Measurements from ENCODE around the gene ULK3. TPM values are rescaled to one million over a fixed set of nuclear protein-coding genes. Genes with fewer than 3 reads are reported as not detected.
A peak's percentile ranks its signal among the peaks of the same experiment; 100 is the strongest.
"Not testable (repeated sequence)": the region's sequence is repeated elsewhere in the genome, so short reads cannot be mapped to it uniquely, and the experiment has no call there.

Gene ULK3, protein sequence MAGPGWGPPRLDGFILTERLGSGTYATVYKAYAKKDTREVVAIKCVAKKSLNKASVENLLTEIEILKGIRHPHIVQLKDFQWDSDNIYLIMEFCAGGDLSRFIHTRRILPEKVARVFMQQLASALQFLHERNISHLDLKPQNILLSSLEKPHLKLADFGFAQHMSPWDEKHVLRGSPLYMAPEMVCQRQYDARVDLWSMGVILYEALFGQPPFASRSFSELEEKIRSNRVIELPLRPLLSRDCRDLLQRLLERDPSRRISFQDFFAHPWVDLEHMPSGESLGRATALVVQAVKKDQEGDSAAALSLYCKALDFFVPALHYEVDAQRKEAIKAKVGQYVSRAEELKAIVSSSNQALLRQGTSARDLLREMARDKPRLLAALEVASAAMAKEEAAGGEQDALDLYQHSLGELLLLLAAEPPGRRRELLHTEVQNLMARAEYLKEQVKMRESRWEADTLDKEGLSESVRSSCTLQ
- 10 to 100 TPM; 41.1 to 49.9 TPM for total RNA-seq

DNA sequence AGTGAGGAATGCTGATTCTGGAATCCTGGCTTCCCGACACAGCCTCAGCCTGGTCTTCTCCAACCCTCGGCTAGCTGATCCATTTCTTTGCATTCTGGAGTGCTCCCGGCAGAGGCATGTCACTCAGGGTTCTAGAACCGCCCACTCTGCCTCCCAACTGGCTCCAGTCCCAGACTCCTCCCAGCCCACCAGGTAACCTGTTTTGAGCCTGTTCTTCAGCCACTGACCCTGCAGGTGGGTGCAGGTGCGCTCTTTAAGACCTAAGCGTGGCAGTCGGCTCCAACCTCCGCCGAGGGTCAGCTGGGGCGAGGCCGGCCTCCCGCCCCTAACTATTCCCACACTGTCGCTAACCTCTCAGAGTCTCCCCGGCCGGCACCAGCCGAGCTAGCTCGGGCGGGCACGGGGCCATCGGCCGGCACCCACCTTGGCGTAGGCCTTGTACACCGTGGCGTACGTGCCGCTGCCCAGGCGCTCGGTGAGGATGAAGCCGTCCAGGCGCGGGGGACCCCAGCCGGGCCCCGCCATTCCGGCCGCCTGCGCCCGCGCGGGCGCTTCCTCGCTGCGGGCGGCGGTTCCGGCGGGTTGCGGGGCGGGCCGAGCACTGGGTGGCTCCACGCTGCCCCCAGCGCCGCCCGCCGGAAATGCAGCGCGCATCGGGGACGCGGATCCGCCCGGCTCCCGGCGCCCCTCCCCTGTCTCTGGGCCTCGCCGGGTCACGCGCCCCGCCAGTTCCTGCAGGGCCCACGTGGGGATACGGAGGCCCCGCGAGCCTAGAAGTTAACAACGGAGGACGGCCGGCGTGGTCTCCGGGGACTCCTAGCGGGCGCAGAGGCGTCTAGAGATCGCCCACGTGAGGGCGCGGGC lies at the start of gene ULK3:
Gene ULK3 (minus strand): TSS at position 576 of the 864 bp plus-strand sequence. CDS start 51 bp downstream, at position 525.
- no peaks in the 10 kb centered on the region for H3K27me3 Mint-ChIP-seq
- H3K36me3 Mint-ChIP-seq = peaks cover 16% of the 10 kb centered on the region
- H3K4me1 Mint-ChIP-seq = peaks cover 41% of the 10 kb centered on the region
- peak; percentile 97 for DNase-seq
- no peaks in the 10 kb centered on the region for H3K9me3 Mint-ChIP-seq
- peak within 1 kb of the TSS; percentile 91 for H3K4me3 Mint-ChIP-seq
- H3K27ac Mint-ChIP-seq = peak within 1 kb of the TSS; percentile 89

GRCh38 chr15:74892313-74892712 lies 49.4 kb upstream of the ULK3 start:
- Mint-ChIP-seq H3K36me3 (peaks cover 31% of the 10 kb centered on the region), H3K27me3 (no peaks in the 10 kb centered on the region), H3K4me3 (no peak overlapping the region), H3K9me3 (no peaks in the 10 kb centered on the region), H3K27ac (no peak overlapping the region), H3K4me1 (peaks cover 36% of the 10 kb centered on the region)
- DNase-seq = no peak

GRCh38 chr15:74891469-74891868 lies 48.5 kb upstream of the ULK3 start:
- no peak for DNase-seq
- H3K27ac Mint-ChIP-seq = no peak overlapping the region
- H3K4me3 Mint-ChIP-seq = peak overlapping the region; percentile 93
- peaks cover 38% of the 10 kb centered on the region for H3K4me1 Mint-ChIP-seq
- peaks cover 31% of the 10 kb centered on the region for H3K36me3 Mint-ChIP-seq
- no peaks in the 10 kb centered on the region for H3K27me3 Mint-ChIP-seq
- H3K9me3 Mint-ChIP-seq = no peaks in the 10 kb centered on the region

DNA sequence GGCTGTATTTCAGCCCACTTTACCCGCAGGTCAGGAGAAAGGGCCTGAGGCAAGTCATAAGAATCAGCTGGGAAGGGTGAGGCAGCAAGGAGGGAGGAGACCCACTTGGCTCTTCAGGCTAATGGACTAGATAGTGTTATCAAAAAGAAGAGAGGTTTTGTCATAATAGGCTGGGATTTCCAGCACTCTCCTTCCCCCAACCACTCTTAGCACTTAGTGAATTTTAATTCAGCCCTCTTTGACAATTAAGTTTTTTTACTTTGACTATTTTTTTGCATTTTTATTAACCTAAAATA lies 47.7 kb upstream of the ULK3 start:
- DNase-seq = no peak
- H3K27me3 Mint-ChIP-seq = no peaks in the 10 kb centered on the region
- peak overlapping the region; percentile 93 for H3K27ac Mint-ChIP-seq
- H3K4me3 Mint-ChIP-seq = peak overlapping the region; percentile 93
- H3K36me3 Mint-ChIP-seq = peaks cover 31% of the 10 kb centered on the region
- peaks cover 38% of the 10 kb centered on the region for H3K4me1 Mint-ChIP-seq
- H3K9me3 Mint-ChIP-seq = no peaks in the 10 kb centered on the region

- peaks cover 38% of the 10 kb centered on the region for H3K4me1 Mint-ChIP-seq
- H3K36me3 Mint-ChIP-seq = peaks cover 27% of the 10 kb centered on the region
- peak within 1 kb of the TSS; percentile 93 for H3K27ac Mint-ChIP-seq
- no peaks in the 10 kb centered on the region for H3K9me3 Mint-ChIP-seq
- H3K4me3 Mint-ChIP-seq = peak within 1 kb of the TSS; percentile 93
- DNase-seq = peak; percentile 91
- H3K27me3 Mint-ChIP-seq = no peaks in the 10 kb centered on the region
Observed at GRCh38 chr15:74889883-74890664, 47.1 kb upstream of the ULK3 start, which contains the start of gene MPI. Gene MPI, plus strand, starts transcription at chr15:74890042. Its CDS starts 32 bp downstream, at chr15:74890074.

- H3K27ac Mint-ChIP-seq = peak overlapping the region; percentile 93
- no peak for DNase-seq
- no peaks in the 10 kb centered on the region for H3K27me3 Mint-ChIP-seq
- H3K9me3 Mint-ChIP-seq = no peaks in the 10 kb centered on the region
- peaks cover 27% of the 10 kb centered on the region for H3K36me3 Mint-ChIP-seq
- peak overlapping the region; percentile 93 for H3K4me3 Mint-ChIP-seq
- peaks cover 38% of the 10 kb centered on the region for H3K4me1 Mint-ChIP-seq
Observed at GRCh38 chr15:74889390-74889882, 46.5 kb upstream of the ULK3 start.

GRCh38 chr15:74888716-74889115 lies 45.8 kb upstream of the ULK3 start:
- peaks cover 25% of the 10 kb centered on the region for H3K36me3 Mint-ChIP-seq

DNA sequence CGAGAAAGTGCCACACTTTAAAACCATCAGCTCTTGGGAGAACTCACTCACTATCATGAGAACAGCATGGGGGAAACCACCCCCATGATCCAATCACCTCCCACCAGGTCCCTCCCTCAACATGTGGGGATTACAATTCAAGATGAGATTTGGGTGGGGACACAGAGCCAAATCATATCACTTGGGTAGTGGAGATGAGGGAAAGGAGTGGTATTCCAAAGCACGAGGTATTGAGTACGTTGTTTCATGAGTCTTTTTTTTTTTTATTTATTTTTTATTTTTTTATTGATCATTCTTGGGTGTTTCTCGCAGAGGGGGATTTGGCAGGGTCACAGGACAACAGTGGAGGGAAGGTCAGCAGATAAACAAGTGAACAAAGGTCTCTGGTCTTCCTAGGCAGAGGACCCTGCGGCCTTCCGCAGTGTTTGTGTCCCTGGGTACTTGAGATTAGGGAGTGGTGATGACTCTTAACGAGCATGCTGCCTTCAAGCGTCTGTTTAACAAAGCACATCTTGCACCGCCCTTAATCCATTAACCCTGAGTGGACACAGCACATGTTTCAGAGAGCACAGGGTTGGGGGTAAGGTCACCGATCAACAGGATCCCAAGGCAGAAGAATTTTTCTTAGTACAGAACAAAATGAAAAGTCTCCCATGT lies 44.7 kb upstream of the ULK3 start:
- not testable (repeated sequence) for H3K27me3 Mint-ChIP-seq

More at GRCh38 chr15:74888716-74889115, 45.8 kb upstream of the ULK3 start:
- H3K27me3 Mint-ChIP-seq = no peaks in the 10 kb centered on the region
- H3K27ac Mint-ChIP-seq = peak overlapping the region; percentile 93
- peaks cover 36% of the 10 kb centered on the region for H3K4me1 Mint-ChIP-seq
- no peaks in the 10 kb centered on the region for H3K9me3 Mint-ChIP-seq
- no peak for DNase-seq
- H3K4me3 Mint-ChIP-seq = peak overlapping the region; percentile 93

GRCh38 chr15:74885461-74885860 lies 42.5 kb upstream of the ULK3 start:
- Mint-ChIP-seq H3K4me1 (peaks cover 15% of the 10 kb centered on the region), H3K9me3 (no peaks in the 10 kb centered on the region), H3K36me3 (peaks cover 2% of the 10 kb centered on the region), H3K4me3 (no peak overlapping the region), H3K27me3 (no peaks in the 10 kb centered on the region), H3K27ac (no peak overlapping the region)
- DNase-seq = no peak

More for the DNA sequence above, 44.7 kb upstream of the ULK3 start:
- H3K27ac Mint-ChIP-seq, H3K9me3 Mint-ChIP-seq, H3K4me3 Mint-ChIP-seq, DNase-seq: not testable (repeated sequence)
- Mint-ChIP-seq H3K4me1 (peaks cover 26% of the 10 kb centered on the region), H3K36me3 (peaks cover 15% of the 10 kb centered on the region)

DNA sequence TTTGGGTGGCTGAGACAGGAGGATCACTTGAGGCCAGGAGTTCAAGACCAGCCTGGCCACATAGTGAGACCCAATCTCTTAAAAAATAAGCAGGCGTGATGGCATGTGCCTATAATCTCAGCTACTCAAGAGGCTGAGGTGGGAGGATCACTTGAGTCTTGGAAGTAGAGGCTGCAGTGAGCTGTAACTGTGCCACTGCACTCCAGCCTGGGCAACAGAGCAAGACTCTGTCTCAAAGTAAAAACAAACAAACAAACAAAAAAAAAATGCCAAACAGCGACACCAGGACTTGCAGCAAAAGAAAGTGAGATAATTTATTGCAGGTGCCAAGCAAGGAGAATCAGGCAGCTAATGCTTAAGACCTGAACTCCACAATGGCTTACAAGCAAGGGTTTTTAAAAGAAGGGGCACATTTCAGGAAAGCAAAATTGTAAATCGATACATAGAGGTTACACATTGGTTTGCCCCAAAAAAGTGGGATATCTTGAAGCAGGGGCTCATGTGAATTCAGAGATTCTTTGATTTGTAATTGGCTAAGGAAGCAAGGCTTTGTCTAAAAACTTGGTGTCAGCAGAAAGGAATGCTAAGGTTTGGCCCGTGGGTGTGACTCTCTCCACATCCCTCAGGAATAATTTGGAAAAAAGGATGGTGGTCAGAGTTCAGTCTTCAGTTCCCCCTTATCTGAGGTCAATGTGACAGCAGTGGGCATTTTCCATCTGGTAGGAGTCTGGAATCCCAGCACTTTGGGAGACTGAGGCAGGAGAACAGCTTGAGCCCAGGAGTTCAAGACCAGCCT lies 41.7 kb upstream of the ULK3 start:
- no peaks in the 10 kb centered on the region for H3K9me3 Mint-ChIP-seq
- no peak for DNase-seq
- no peaks in the 10 kb centered on the region for H3K27me3 Mint-ChIP-seq
- no peak overlapping the region for H3K27ac Mint-ChIP-seq
- H3K36me3 Mint-ChIP-seq = no peaks in the 10 kb centered on the region
- H3K4me1 Mint-ChIP-seq = peaks cover 13% of the 10 kb centered on the region
- H3K4me3 Mint-ChIP-seq = no peak overlapping the region

DNA sequence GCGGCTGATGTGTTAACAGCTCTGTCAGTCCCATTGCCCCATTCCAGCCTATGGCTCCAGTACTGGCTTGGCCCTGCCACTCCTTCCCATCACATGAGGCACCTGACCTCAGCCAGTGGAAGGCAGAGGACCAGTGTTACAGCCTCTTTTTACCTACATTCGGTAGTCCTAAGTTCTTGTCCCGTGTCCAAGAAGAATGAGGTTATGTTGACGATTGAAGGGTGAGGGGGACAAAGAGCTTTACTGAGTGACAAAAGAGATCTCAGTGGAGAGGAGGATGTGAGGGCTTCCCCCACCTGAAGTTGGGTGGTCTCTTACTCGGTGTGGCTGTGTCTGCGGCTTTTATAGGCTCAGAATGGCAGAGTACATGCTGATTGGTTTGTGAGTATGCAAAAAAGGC lies 39.6 kb upstream of the ULK3 start:
- Mint-ChIP-seq H3K27me3 (no peaks in the 10 kb centered on the region), H3K27ac (peak overlapping the region; percentile 65), H3K9me3 (no peaks in the 10 kb centered on the region), H3K4me1 (peaks cover 3% of the 10 kb centered on the region), H3K36me3 (no peaks in the 10 kb centered on the region), H3K4me3 (no peak overlapping the region)
- no peak for DNase-seq

DNA sequence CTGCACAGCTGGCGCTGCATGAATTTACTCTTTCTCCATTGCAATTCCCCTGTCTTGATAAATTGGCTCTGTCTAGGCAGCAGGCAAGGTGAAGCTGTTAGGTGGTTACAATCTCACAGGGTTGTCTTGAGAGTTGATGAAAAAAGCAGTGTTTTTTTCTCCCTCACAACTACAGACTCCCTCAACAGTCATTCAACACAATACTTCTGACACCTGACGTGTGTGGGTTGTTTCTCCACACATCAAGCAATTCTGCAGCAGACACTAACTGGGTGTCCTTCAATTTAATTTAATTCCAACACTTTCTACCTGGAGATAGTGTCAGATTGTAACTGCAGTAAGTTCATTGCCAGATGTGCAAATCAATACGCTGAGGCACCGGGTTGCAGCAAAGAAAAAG lies 35.3 kb upstream of the ULK3 start:
- H3K27ac Mint-ChIP-seq = no peak overlapping the region
- DNase-seq = no peak
- H3K36me3 Mint-ChIP-seq = no peaks in the 10 kb centered on the region
- no peak overlapping the region for H3K4me3 Mint-ChIP-seq
- H3K4me1 Mint-ChIP-seq = peaks cover 6% of the 10 kb centered on the region
- H3K9me3 Mint-ChIP-seq = no peaks in the 10 kb centered on the region
- no peaks in the 10 kb centered on the region for H3K27me3 Mint-ChIP-seq

GRCh38 chr15:74873756-74874424 lies 30.9 kb upstream of the ULK3 start:
- no peaks in the 10 kb centered on the region for H3K27me3 Mint-ChIP-seq
- H3K9me3 Mint-ChIP-seq = no peaks in the 10 kb centered on the region
- H3K4me1 Mint-ChIP-seq = peaks cover 37% of the 10 kb centered on the region
- H3K36me3 Mint-ChIP-seq = peaks cover 20% of the 10 kb centered on the region
- H3K4me3 Mint-ChIP-seq = peak overlapping the region; percentile 98
- peak overlapping the region; percentile 90 for H3K27ac Mint-ChIP-seq
- DNase-seq = peak; percentile 19
